COLO829 (cell line): ENCODE measurements around the gene SNRNP40.
"Not testable (repeated sequence)": the region's sequence is repeated elsewhere in the genome, so short reads cannot be mapped to it uniquely, and the experiment has no call there.

Experiments
- DNase-seq: peaks from one replicate; pipeline ENCODE4 v3.0.0; 2012; ENCODE audit warnings: low spot score

The SNRNP40 gene

GRCh38 chr1:31296486-31297276 is at the start of gene SNRNP40, which contains the start of gene ZCCHC17:
TSS of gene SNRNP40 (minus strand) at chr1:31296788. CDS start at chr1:31296751, 37 bp downstream.
TSS of gene ZCCHC17 (plus strand) at chr1:31297032. CDS start at chr1:31310099, 13,067 bp downstream.
- DNase-seq = peak; percentile 96

GRCh38 chr1:31345635-31346034 is 49.0 kb upstream of the SNRNP40 start:
- DNase-seq = no peak

GRCh38 chr1:31344503-31344902 is 47.9 kb upstream of the SNRNP40 start:
- DNase-seq = no peak

- no peak for DNase-seq
These were observed 40.3 kb upstream of the SNRNP40 start for GRCh38 chr1:31336687-31337467.

- peak; percentile 13 for DNase-seq
These were observed 38.4 kb upstream of the SNRNP40 start for GRCh38 chr1:31335007-31335406.

GRCh38 chr1:31327381-31327780 is 30.8 kb upstream of the SNRNP40 start:
- DNase-seq = no peak

- no peak for DNase-seq
These were observed 29.9 kb upstream of the SNRNP40 start for GRCh38 chr1:31326461-31326860.

GRCh38 chr1:31324992-31325391 is 28.4 kb upstream of the SNRNP40 start:
- DNase-seq = no peak

- DNase-seq = no peak
These were observed 27.5 kb upstream of the SNRNP40 start for GRCh38 chr1:31324093-31324492.

- no peak for DNase-seq
These were observed 21.6 kb upstream of the SNRNP40 start for GRCh38 chr1:31318146-31318545.

GRCh38 chr1:31315902-31316301 is 19.3 kb upstream of the SNRNP40 start:
- no peak for DNase-seq

GRCh38 chr1:31310198-31310597 is 13.6 kb upstream of the SNRNP40 start:
- DNase-seq = no peak

GRCh38 chr1:31308036-31308435 is 11.4 kb upstream of the SNRNP40 start:
- DNase-seq = no peak

- DNase-seq = peak; percentile 53
These were observed 9.7 kb upstream of the SNRNP40 start for GRCh38 chr1:31306278-31306677.

- DNase-seq = no peak
These were observed 6.3 kb upstream of the SNRNP40 start for GRCh38 chr1:31302709-31303441.

GRCh38 chr1:31300193-31300592 is 3.6 kb upstream of the SNRNP40 start:
- no peak for DNase-seq

- no peak for DNase-seq
These were observed 2.8 kb upstream of the SNRNP40 start for GRCh38 chr1:31299365-31299764.

GRCh38 chr1:31297277-31298247 is 974 bp upstream of the SNRNP40 start:
- peak; percentile 77 for DNase-seq

- no peak for DNase-seq
These were observed 608 bp downstream of the SNRNP40 start for GRCh38 chr1:31295874-31296485.

GRCh38 chr1:31289021-31289420 is 7.6 kb downstream of the SNRNP40 start:
- no peak for DNase-seq

- DNase-seq = not testable (repeated sequence)
These were observed 8.8 kb downstream of the SNRNP40 start for GRCh38 chr1:31287791-31288190.
